Raji (cell line): ENCODE measurements around the gene CERS4.

ENCODE experiments used
- POLR2A ChIP-seq: IDR thresholded peaks from 2 replicates; pipeline ENCODE4 v1.6.1; 2011; ENCODE audit warnings: low read depth, low read length, control low read depth; ENCODE audit not compliant: insufficient read depth

The CERS4 gene

DNA sequence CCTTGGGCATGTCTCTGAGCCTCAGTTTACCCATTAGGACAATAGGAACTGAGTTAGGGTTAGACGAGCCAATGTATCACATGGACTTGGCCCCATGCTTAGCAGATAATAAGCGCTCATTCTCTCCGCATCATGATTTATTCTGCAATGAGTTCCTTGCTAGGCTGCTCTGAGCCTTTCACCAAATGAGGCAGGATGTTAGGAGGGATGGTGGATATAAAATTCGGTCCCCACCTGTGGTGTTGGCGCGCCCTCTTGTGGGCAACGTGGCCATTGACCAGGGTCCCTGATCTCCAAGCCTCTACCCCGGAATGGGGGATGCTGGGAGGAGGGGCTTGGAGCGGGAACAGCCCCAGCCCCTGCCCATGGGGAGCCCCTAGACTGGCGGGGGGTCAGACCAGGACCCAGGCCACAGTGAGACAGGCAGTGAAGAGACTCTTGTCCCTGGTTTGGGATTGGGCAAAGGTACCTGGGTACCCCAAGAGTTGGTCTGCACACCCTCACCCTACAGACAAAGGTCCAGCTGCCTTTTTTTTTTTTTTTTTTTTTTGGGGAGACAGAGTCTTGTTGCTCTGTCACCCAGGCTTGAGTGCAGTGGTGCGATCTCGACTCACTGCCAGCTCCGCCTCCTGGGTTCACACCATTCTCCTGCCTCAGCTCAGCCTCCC is 43.9 kb downstream of the CERS4 start:
- TF ChIP-seq POLR2A = no peak

DNA sequence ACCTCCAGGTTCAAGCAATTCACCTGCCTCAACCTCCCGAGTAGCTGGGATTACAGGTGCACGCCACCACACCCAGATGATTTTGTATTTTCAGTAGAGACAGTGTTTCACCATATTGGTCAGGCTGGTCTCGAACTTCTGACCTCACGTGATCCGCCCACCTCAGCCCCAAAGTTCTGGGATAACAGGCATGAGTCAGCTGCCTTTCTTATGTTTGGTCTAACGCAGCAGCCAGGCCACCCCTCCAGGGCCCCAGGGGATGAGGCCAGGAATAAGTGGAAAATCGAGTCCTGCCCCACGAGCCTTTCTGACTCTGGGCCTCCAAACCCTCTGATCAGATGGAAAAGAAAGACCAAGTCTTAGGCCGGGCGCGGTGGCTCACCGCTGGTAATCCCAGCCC is 44.5 kb downstream of the CERS4 start:
- TF ChIP-seq POLR2A = no peak

DNA sequence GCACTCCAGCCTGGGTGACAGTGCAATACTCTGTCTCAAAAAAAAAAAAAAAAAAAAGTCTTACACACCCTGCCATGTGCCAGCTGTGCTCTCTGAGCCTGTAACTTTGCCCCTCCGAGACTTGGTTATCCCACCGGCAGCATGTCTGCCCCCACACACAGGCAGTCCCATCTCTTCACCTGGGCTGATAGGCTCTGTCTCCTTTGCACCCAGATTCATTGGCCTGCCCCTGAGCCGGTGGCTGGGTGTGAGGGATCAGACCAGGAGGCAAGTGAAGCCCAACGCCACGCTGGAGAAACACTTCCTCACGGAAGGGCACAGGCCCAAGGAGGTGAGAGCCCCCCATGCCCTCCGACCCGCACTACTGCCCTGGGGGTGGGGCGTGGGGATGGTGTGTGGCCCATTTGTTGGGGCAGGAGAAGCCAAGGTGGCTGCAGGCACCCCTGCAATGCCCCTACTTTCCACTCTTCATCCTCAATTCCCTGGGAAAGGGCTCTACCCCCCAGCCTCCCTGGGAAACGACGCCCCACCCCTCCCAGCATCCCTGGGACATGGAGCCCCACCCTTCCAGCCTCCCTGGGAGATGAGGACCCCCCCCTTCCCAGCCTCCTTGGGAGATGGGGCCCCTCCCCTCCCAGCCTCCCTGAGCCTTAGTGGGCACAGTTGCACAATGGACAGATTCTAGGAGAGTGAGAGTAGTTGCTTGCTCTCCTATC is 45.3 kb downstream of the CERS4 start:
- TF ChIP-seq POLR2A = no peak

DNA sequence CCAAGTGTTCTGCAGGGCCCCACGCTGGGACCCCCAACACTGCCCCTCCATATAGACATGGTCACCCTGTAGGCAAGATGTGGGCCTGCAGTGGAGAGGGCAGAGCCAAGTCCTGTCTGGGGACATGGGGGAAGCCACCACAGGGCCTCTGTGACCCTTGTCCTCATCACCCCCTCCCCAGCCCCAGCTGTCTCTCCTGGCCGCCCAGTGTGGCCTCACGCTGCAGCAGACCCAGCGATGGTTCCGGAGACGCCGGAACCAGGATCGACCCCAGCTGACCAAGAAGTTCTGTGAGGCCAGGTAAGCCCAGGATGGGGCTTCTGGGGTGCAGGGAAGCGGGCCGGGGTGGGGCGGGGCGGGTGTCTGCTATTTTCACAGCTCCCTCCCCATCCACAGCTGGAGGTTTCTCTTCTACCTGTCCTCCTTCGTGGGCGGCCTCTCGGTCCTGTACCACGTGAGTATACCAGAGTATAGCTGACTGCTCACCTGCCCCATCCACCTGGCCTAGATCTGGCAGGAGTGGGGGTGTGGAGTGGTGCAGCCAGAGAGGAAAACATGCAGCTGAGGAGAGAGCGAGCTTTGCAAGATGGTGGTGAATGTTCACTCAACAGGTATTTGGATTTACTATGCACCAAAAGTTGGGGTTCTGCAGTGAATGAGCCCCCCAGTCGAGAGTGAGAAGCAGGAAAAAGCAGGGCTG is 46.4 kb downstream of the CERS4 start:
- TF ChIP-seq POLR2A = no peak

DNA sequence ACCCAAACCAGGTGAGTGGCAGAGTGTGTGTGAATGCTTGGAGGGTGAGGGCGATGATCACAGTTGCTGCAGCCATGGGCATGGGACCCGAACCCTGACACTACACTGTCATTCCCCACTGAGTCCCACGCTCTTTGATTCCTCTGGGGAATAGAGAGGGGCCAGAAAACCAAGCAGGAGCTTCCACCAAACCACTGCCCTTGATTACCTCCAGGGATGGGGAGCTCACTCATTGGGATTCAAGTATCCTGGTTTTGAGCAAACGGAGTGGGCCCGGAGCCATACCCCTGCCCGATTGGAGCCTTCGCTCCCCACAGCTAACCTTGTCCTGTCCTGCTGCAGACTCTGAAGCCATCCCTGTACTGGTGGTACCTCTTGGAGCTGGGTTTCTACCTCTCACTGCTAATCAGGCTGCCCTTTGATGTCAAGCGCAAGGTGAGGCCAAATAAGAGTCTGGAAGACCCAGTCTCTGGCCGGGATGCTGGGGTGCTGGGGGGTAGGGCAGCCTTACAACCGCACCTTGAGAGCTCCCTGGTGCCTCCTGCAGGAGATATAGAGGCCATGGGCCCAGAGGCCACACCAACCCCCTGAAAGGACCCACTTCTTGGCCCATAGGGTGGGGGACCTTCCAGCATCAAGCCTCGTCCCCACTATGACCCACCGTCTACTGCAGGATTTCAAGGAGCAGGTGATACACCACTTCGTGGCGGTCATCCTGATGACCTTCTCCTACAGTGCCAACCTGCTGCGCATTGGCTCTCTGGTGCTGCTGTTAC is 47.3 kb downstream of the CERS4 start:
- no peak for TF ChIP-seq POLR2A

DNA sequence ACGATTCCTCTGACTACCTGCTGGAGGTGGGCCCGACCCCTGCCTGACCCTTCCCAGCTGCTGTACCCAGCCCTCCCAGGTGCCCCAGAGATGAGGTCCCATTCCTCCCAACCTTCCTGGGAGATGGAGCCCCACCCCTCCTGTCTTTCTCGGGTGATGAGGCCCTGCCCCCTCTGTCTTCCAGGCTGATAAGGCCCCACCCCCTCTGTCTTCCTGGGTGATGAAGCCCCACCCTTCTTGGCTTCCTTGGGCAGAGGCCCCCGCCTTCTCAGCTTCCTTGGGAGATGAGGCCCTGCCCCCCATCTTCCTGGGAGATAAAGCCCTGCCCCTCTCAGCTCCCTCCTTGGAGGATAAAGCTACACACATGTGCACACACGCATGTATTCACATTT is 47.9 kb downstream of the CERS4 start:
- no peak for TF ChIP-seq POLR2A

DNA sequence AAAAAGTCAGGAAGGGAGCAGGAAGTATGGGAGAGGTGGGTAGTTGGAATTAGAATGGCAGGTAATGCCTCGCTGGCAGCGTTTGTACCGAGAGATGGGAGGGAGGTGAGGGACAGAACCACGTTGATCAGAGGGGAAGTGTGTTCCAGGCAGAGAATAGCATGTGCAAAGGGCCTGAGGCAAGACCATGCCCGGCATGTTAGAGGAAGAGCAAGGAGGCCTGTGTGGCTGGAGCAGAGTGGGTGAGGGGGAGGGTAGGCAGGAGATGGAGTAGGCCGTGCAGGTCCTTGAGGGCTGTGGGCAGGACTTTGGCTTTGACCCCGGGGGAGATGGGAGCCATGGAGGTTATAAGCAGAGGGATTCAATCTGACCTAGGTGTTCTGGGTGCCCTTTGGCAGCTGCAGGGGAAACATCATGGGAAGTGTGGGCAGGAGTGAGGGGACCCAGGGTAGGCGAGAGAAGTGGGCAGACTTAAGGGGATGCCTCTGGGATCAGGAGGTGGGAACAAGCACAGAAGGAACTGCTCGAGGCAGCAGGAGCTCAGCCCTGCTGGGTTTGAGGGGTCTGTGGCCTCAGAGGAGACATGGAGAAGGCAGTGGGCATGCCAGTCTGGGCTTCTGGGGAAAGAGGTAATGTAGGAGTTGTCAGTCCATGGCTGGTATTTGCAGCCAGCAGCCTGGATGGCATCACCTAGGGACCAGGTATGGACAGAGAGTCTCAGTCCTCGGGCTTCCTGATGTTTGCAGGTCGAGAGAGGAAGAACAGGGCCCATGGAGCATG is 50.2 kb downstream of the CERS4 start:
- TF ChIP-seq POLR2A = no peak

DNA sequence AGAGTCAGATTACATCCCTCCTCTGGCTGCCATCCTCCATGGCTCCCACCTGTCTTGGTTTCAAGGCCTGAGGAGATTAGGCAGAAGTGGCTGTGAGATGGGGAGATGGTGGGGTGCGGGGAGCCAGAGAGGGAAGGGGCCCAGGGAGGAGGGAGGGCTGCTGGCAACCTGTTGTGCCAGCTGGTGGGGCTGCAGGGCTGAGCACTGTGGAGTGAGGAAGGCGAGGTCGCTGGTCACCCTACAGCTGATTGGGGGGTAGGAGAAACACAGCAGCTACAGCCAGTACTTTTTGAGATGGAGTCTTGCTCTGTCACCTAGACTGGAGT is 50.7 kb downstream of the CERS4 start:
- TF ChIP-seq POLR2A = no peak

DNA sequence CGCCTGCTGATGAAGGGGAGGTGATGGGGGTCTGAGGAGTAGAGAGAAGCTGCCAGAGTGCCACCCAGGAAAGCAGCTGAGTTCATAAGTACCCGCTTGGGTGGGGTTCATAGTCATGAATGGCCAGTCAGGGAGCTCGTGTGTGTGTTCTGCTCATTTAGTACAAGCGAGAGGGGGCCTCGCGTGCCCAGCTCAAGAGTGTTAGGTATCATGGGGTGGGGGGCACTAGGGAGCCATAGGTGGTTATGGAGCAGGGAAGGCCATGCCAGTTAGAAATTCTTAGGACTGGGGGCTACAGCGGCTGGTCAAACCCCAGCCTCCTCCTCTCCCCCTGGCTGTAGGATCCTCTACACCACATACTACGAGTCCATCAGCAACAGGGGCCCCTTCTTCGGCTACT is 52.2 kb downstream of the CERS4 start:
- TF ChIP-seq POLR2A = no peak

DNA sequence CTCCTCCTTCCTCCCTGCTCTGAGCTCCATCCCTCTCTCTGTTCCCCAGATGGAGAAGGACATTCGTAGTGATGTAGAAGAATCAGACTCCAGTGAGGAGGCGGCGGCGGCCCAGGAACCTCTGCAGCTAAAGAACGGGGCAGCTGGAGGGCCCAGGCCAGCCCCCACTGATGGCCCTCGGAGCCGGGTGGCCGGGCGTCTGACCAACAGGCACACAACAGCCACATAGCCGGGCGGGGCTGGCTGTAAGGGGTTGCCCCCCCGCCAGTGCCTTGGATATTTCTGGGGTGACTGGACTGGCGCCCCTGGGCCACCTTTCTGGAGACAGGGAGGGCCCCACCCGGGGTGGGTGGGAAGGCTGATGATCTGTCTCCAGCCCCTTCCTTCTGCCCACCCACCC is 52.7 kb downstream of the CERS4 start:
- no peak for TF ChIP-seq POLR2A

DNA sequence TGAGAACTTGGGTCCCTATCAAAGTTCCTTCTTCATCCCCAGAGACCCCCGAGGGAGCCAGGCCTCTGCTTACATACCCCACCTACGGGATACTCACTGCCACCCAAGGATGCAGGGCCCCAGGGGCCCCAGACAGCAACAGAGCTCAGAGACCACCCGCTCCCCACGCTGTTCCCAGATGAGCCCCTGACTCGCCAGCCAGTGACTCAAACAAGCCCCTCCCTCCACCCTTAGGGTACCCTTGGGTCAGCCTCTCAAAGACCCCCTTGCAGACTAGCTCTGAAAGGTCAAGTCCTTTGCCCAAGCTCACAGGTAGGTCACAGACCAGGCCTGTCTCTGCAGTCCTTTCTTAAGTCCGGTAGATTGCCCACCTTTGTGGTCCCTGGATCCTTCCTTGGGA is 53.3 kb downstream of the CERS4 start:
- no peak for TF ChIP-seq POLR2A

DNA sequence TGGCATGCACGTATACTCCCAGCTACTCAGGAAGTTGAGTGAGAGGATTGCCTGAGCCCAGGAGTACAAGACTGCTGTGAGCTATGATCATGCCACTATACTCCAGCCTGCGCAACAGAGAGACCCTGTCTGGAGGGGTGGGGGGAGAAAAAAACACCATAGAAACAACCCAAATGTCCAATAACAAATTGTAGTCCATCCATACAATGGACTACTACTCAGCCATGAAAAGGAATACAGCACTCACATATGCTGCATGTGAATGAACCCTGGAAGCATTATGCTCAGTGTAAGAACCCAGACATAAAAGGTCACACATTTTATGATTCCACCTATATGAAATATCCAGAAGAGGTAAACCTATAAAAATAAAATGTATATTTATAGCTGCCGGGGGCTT is 56.7 kb downstream of the CERS4 start:
- no peak for TF ChIP-seq POLR2A

DNA sequence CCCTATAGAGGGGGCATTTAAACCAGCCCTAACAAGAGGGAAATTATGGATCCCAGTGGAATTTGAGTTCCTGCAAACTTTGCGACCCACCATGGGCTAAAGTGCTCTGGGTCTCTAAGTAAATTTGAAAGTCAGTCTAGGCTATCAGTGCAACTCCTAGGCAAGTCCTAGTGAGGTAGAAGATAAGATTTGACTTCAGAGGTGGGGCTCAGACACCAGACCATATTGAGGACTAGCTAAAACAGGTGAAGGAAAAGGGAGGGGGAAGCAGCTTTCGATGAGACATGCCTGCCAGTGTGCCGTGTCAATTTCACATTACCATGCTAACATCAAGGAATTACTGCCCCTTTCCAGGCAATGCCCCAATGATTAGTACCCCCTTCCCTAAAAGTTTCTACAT is 60.6 kb downstream of the CERS4 start:
- no peak for TF ChIP-seq POLR2A

DNA sequence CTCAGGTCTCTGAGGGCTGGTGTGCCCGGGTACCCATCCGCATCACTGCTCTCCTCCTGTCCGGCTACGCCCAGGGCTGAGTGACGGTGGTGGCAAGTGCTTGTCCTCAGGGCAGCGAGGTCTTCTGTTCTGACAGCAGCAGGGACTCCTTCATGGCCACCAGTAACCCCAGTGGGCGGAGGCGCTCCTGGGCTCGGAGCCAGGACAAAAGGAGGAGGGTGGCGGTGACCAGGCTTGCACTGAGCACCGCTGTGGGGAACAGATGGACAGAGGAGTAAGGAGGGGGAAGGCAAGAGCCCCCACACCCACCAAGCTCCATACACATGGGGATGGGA is 93.2 kb downstream of the CERS4 start:
- no peak for TF ChIP-seq POLR2A

DNA sequence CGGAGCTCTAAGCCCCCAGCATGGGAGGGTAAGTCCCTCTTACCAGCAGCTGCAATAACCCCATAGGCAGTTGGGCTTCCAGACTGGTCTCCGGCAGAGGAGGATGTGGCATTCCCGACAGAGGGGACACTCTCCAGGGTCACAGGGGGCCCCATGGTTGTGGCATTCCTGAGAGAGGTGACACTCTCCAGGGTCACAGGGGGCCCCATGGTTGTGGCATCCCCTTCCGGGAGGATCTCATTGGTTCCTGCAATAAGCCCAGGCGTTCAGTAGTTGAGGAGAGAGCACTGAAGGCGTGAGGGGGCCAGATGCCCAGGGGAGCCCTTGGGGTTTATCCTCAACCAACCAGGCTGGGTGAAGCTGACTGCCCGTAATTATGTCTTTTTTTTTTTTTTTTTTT is 93.6 kb downstream of the CERS4 start:
- no peak for TF ChIP-seq POLR2A

DNA sequence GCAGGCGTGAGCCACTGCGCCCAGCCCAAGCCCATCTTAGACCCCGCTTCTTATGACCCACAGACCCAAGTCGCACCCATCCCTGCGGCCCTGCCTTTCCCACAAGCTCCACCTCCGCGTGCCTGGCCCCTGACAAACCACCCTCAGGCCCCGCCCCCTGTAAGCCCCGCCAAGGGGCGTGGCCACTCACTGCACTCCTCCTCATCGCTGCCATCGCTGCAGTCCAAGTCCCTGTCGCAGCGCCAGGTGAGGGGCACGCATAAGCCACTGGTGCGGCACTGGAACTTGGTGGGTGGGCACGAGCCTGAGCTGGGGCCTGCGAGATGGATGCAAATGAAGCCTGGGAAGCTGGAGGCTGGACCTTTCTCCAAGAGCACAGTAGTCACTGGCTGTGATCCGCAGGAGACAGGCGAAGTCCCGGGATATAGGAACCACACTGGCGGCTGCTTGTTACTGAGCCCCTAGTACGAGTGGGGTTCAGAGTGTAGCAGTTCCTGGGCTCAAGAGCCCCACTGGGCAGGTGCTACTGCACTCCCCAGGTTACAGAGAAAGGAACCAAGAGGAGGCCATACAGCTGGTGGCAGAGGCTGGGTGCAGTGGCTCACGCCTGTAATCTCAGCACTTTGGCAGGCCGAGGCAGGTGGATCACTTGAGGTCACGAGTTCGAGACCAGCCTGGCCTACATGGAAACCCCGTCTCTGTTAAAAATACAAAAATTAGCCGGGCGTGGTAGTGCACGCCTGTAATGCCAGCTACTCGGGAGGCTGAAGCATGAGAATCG is 95.9 kb downstream of the CERS4 start:
- TF ChIP-seq POLR2A = no peak
